ENCODE results near the gene C15orf62.

DNA sequence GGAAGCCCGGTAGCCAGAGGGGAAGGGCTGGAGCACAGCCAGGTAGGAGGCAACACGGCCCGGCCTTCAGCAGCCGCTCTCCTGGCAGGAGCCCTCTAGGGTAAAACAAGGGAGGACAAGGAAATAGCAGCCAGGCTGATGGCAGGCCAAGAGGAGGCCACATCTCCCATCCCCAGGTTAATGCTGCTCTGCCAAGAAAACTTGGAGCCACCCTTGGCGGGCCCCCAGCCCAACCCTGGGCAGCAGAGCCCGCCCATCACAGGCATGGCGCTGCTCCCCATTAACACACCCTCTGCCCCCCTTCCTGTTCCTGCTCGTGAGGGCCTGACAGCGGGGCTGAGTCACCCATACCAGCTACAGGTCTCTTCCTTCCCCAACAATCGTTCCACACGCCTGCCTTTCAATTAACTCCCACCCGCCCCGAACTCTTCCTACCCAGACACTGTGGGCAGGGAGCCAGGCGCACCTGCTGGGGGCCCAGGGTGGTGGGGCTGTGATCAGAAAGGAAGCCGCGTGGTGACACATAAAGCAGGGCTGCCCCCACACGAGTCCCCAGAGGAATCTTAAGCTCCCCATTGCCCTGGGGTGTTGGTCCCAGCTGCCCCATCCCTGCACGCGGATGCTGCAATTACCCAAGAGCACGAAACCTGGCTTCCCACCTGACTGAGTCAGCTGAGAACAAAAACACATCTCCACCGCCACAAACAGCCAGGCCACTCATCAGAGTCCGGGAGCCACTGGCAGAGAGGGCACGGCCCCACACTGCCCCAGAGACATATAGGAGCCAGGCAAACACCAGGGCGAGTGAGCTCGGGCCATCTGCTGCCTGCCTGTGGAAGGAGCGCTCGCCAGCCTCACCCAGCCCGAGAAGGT, at the start of gene C15orf62:
- TF ChIP-seq, protein P1, sequence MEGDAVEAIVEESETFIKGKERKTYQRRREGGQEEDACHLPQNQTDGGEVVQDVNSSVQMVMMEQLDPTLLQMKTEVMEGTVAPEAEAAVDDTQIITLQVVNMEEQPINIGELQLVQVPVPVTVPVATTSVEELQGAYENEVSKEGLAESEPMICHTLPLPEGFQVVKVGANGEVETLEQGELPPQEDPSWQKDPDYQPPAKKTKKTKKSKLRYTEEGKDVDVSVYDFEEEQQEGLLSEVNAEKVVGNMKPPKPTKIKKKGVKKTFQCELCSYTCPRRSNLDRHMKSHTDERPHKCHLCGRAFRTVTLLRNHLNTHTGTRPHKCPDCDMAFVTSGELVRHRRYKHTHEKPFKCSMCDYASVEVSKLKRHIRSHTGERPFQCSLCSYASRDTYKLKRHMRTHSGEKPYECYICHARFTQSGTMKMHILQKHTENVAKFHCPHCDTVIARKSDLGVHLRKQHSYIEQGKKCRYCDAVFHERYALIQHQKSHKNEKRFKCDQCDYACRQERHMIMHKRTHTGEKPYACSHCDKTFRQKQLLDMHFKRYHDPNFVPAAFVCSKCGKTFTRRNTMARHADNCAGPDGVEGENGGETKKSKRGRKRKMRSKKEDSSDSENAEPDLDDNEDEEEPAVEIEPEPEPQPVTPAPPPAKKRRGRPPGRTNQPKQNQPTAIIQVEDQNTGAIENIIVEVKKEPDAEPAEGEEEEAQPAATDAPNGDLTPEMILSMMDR (IDR thresholded peaks at IDR 0.05; ENCODE audit: low read depth, low read length) = no peak
- no peak for TF ChIP-seq EZH2phosphoT487 (IDR thresholded peaks at IDR 0.05; ENCODE audit: low read depth)
